ENCODE measurements around the gene SPATA3. TPM values are rescaled to one million over a fixed set of nuclear protein-coding genes. Genes with fewer than 3 reads are reported as not detected.
"Not testable (repeated sequence)": the region's sequence is repeated elsewhere in the genome, so short reads cannot be mapped to it uniquely, and the experiment has no call there.

The SPATA3 gene
- total RNA-seq, 1 donor from 2014 or later, result not detected

- not testable (repeated sequence) for DNase-seq (ENCODE audit: low read depth in 2 of 2)
Observed at GRCh38 chr2:231025059-231025458, 29.1 kb downstream of the SPATA3 start.

DNA sequence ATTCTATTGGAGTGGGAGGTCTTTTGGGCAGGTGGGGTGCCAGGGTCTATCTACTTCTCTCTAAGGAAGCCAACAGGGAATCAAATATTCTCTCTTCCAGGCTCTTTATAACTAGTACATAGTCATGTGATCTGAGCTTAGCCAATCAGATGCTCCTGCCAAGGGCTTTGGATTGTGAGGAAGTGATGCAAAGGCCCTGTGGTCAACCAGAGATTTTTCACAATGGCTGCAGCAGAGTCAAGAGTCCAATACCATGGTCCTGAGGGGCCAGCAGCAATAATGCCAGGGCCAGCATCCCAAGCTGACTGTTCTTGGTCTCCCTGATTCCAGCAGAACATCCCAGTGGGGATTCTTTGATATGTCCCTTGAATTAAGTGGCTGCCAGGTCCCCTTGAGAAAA lies 33.0 kb downstream of the SPATA3 start:
- DNase-seq (ENCODE audit: low read depth in 2 of 2), result no peak

- DNase-seq (ENCODE audit: low read depth in 2 of 2), result no peak
Observed at GRCh38 chr2:231029563-231029962, 33.6 kb downstream of the SPATA3 start.

GRCh38 chr2:231030725-231031124 lies 34.8 kb downstream of the SPATA3 start:
- DNase-seq (ENCODE audit: low read depth in 2 of 2), result peak in 1 of 2 donors; percentile 56

DNA sequence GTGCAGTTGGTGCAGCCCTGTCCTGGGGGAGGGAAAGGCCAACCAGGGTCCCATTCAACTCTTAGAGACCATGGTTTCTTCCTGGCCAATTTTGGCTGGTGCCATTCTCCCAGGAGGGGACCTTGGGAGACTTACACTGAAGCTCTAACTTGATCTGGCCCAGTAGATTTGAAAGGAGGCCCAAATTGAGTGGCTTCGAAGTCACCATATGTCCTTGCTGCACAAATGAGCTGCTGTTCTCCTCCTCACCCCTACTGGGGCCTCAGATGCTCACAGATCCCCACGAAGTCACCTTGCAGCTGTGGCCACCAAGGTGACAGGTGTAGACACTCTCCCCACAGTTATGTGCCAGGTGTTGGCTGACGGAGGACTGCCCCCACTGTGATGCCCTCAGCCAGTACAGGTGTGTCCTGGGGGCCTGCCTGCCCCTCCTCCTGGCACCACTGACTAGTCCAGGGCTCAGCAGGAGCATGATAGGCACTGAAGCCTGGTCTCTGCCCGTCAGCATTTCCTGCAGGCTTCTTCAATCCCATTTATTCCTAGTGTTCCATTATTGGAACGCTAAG lies 36.7 kb downstream of the SPATA3 start:
- no peak for DNase-seq (ENCODE audit: low read depth in 2 of 2)

DNA sequence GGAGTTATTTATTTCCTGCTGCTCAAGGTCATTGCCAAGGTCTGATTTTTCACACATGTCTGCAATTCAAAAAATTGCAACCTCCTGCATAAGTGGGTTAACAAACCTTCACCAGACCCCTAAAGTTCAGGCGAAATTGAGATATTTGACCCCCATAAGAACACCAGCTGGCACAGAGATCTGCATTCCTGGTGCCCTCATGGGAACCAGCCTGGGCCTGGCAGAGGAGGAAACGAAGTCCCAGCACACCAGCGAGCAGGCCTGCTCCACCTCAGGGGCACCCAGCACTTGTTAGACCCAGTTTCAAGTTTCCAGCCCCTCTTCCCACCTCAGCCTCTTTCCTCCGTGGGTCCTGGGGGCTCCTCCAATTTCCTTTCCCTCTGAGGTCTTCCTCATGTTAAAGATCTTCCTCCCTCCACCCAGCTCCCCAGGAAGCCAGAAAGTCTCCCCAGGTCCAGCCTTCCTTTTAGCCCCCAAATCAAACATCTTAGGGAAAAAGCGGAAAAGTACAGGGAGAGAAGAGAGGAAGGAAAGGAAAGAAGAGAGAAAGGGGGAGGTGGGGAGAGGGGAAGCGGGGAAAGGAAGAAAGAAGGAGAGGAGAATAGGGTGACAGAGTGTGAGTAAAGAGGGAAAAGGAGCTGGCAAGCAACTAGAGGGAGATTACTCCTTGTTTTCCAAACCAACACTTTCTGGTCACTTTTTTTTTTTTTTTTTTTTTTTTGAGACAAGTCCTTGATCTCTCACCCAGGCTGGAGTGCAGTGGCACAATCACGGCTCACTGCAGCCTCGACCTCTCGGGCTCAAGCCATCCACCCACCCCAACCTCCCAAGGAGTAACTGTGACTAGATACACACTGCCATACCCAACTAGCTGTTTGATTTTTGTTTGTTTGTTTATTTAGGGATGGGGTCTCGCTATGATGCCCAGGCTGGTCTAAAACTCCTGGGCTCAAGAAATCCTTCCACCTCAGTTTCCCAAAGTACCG lies 37.5 kb downstream of the SPATA3 start:
- no peak for DNase-seq (ENCODE audit: low read depth in 2 of 2)

- DNase-seq (ENCODE audit: low read depth in 2 of 2), result no peak
Observed at GRCh38 chr2:231034291-231034882, 38.5 kb downstream of the SPATA3 start.

GRCh38 chr2:231036131-231036530 lies 40.2 kb downstream of the SPATA3 start:
- DNase-seq (ENCODE audit: low read depth in 2 of 2), result no peak

GRCh38 chr2:231036578-231037106 lies 40.7 kb downstream of the SPATA3 start:
- no peak for DNase-seq (ENCODE audit: low read depth in 2 of 2)

GRCh38 chr2:231037202-231037730 lies 41.3 kb downstream of the SPATA3 start, which contains the start of gene C2orf72:
C2orf72 (plus strand) TSS chr2:231037523; CDS start chr2:231037566, 43 bp downstream.
- peak in 1 of 2 donors; percentile 15 for DNase-seq (ENCODE audit: low read depth in 2 of 2)

DNA sequence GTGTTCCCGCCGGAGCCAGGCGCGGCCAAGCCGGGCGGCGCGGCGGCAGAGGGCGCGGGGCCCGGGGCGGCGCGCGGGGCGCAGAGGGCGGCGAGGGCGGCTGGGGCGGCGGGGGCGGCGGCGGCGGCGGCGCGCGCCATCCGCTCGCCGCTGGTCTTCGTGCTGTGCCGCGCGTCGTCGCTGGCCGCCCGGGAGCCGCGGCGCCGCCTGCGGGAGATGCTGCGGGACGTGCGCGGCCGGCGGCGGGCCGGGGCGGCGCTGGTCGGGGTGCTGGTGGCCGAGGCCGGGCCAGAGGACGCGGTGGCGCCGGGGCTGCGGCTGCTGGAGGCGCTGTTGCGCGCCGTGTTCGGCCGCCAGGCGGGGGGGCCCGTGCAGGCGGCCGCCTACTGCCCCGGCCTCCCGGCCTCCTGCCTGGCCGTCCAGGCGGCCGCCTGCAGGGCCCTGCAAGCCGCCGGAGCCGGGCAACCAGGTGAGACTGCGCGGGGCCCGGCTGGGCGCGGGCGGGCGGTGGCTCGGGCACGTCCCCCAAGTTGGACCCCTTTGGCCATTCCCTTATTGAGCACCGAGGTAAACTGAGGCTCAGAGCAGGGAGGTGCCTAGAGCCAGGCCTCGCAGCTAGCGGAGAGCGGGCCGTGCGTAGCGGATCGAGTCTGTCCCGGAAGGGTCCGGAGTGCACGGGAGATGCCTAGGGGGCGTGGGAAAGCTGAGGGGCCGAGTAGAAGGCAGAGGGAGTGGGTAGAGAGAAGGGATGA lies 42.0 kb downstream of the SPATA3 start:
- DNase-seq (ENCODE audit: low read depth in 2 of 2), result peak; percentile 10 to 27

DNA sequence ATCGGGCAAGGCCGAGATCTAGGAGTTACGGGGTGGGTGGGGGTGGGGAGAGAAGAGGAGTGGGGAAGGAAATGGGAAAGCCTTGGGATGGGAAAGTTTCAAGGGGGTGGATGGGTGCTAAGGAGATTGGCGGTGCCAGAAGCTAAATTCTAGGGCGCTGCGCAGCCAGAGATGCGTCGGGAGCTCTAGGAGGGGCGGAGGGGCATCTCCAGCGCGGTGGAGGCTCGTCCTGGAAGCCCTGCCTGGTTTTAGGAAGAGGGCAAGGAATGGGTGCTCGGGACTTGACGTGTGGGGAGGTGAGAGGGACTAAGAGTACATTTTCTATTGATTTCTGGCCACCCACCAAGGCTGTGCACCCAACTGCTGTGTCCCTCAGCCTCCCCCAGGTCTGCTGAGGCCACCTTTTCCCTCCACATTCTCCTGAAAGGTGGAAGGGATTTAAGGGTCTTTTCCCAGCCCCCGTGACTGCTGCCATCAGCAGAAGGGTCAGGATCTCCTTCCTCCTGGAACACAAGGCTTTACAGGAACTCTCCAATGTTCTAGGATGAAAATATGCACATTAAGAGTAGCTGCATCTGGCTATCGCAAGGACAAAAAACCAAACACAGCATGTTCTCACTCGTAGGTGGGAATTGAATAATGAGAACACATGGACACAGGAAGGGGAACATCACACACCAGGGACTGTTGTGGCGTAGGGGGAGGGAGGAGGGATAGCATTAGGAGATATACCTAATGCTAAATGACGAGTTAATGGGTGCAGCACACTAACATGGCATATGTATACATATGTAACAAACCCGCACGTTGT lies 42.8 kb downstream of the SPATA3 start:
- DNase-seq (ENCODE audit: low read depth in 2 of 2), result no peak

DNA sequence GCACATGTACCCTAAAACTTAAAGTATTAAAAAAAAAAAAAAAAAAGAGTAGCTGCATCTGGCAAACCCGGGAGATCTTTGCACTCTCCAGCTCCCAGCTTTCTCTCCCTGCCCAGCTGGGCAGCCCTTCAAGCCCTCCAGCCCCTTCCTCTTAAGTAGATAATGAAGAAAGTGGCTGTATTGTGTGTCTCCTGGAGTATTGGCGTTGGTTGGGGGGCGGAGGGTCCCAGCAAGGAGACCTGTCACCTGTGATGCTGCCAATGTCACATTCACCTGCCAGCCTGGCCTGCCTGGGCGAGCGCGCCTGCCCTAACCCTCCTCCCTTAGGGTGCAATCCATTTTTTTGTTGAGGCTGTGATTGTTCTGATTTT lies 43.4 kb downstream of the SPATA3 start:
- DNase-seq (ENCODE audit: low read depth in 2 of 2), result no peak

GRCh38 chr2:231039821-231040364 lies 44.0 kb downstream of the SPATA3 start:
- DNase-seq (ENCODE audit: low read depth in 2 of 2), result no peak

DNA sequence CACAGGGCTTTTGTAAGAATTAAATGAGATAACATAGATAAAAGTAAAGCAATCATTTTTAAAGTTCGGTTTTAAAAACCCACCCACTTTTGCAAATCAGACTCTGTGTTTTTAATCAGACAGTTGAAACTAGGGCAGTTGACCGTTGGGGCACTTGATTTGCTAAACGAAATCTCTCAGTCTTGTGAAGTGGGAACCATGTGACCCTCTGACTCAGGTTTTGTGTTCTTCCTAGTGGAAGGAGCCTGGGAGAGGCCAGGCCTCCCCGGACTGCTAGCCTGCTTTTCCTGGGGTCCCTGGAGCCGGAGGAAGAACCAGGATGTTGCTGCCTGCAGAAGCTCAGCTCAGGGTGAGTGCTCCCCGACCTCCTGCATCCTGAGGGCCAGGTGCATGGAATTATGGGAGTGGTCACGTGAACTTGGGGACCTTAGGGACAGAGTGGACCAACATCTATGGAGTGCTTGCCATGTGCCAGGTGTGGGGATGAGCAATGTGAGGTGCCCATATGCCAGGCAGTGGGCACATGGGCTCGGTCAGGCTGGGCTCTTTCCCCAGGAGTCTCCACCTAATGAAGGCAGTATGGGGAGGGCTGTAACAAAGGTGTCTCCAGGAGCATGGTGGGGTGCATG lies 45.3 kb downstream of the SPATA3 start:
- DNase-seq (ENCODE audit: low read depth in 2 of 2), result peak in 1 of 2 donors; percentile 27

- DNase-seq (ENCODE audit: low read depth in 2 of 2), result no peak
Observed at GRCh38 chr2:231043796-231044195, 47.9 kb downstream of the SPATA3 start.

DNA sequence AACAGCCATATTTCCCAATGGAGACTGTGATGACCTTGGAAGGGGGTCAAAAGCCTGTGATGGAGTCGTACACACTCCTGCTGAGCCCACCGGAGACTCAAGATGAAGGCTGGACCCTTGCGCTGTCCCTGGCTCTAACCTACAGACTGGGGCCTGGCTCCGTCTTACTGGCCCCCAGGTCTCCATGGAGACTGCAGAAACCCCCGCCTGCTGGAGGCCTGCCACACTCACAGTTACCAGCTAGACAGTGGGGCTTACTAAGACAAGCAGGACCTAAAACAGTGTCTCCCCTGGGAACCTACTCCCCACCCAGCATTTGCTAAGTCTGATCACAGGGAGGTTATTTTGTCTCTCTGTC lies 51.0 kb downstream of the SPATA3 start:
- DNase-seq (ENCODE audit: low read depth in 2 of 2), result no peak

DNA sequence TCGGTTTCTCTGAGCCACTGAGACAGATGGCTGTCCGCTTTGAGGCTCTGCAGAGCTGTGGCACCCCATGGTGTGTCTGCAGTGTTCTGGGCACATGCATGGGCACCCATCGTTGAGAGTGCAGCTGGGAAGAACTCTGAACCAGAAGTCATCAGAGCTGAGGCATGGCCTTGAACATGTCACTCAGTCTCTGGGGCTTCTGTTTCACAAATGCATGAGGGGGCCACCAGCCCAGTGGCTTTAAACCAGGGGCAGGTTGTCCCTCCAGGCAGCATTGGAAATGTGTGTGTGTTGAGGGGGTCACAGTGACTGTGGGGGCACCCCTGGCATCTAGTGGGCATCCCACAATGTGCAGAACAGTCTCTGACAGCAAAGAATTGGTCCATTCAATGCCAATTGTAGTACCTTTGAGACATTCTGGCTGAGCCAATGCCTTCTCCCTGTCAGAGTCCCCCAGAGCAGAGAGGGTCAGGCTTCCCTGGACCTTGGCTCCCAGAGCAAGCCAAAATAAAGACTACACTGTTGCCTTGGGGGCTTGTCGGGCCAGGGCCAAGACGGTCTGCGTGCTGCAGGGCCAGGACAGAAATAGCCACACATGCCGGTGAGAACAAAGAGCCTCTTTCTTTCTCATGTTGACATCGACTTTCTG lies 51.5 kb downstream of the SPATA3 start:
- DNase-seq (ENCODE audit: low read depth in 2 of 2), result no peak

All from lung microvascular endothelial cell (primary cell).